Gastrocnemius medialis (tissue), 4 donors: ENCODE data around the gene WRAP53. TPM values are rescaled to one million over a fixed set of nuclear protein-coding genes. Genes with fewer than 3 reads are reported as not detected.

ENCODE experiments used
- ATAC-seq, 2 donors: fragments of 150-250 bp; one replicate each; pipeline ENCODE4 v1.9.1; 2016
- DNase-seq, 2 donors: peaks; one replicate each; pipeline ENCODE4 v3.0.0-alpha.2; 2019
- H3K27ac ChIP-seq, 4 donors: fragments of 200-600 bp; sonication (generic); 1 replicate in 1 of 4; 2 replicates in 3 of 4; pipeline ENCODE4 v1.5.1; 2016 to 2018; ENCODE audit warnings: mild to moderate bottlenecking in 2 of 4, moderate library complexity in 1 of 4
- H3K27me3 ChIP-seq, 3 donors: fragments of 200-600 bp; sonication (generic) in 2 of 3; 1 replicate in 1 of 3; 2 replicates in 2 of 3; pipeline versions ENCODE4 v1.5.1 to v1.6.0; 2016 to 2019; ENCODE audit warnings: mild to moderate bottlenecking in 1 of 3, moderate library complexity in 1 of 3
- H3K36me3 ChIP-seq, 2 donors: fragments of 200-600 bp; sonication (generic) in 1 of 2; one replicate each; pipeline ENCODE4 v1.5.1; 2017 to 2018
- H3K4me1 ChIP-seq, 2 donors: fragments of 200-600 bp; sonication (generic) in 1 of 2; one replicate each; pipeline ENCODE4 v1.5.1; 2016 to 2017; ENCODE audit warnings: mild to moderate bottlenecking in 2 of 2
- H3K4me3 ChIP-seq, 4 donors: fragments of 200-600 bp; sonication (generic) in 3 of 4; 1 replicate in 1 of 4; 2 replicates in 3 of 4; pipeline ENCODE4 v1.5.1; 2016 to 2019; ENCODE audit warnings: mild to moderate bottlenecking in 2 of 4
- H3K9me3 ChIP-seq, 3 donors: fragments of 200-600 bp; sonication (generic) in 2 of 3; 1 replicate in 1 of 3; 2 replicates in 2 of 3; pipeline ENCODE4 v1.5.1; 2016 to 2019
- CTCF ChIP-seq, 5 experiments: fragments of 450-650 bp in 3 of 5; fragments of 200-600 bp in 2 of 5; sonication (generic) in 2 of 5; IDR thresholded peaks in 4 of 5; conservative IDR thresholded peaks in 1 of 5; 1 replicate in 4 of 5; 2 replicates in 1 of 5; pipeline ENCODE4 v1.5.1; 2016 to 2019; ENCODE audit warnings: antibody characterized with exemption in 5 of 5, mild to moderate bottlenecking in 3 of 5, moderate library complexity in 3 of 5
- POLR2A ChIP-seq, 2 donors: fragments of 450-650 bp; IDR thresholded peaks; one replicate each; pipeline ENCODE4 v1.6.1; 2017; ENCODE audit warnings: antibody characterized with exemption in 2 of 2, mild to moderate bottlenecking in 2 of 2, moderate library complexity in 2 of 2
- in situ Hi-C, 4 donors: fragments of 200-750 bp; cut with MboI; loops; one replicate each; pipeline versions ENCODE4 v1.15.0 to v1.8.0; 2017; ENCODE audit warnings: low sequenced_read_pairs in 4 of 4
- intact Hi-C: fragments of 100-400 bp; cut with DNase I; formaldehyde crosslinking; loops from one replicate; pipeline ENCODE4 v1.15.1; 2023; ENCODE audit warnings: low total_unique reads
- total RNA-seq, 4 donors: library from RNA; depleted of rRNA; stranded (reverse); fragments of >200 nt; gene quantifications; one replicate each; pipeline versions ENCODE4 v1.1.0 to v1.2.3, GENCODE V29; 2016

The WRAP53 gene
- total RNA-seq, 4 donors from 2014 or later, result 2.6 to 5.8 (median 3.7) TPM

- DNase-seq, result no peak
- no peaks in the 10 kb centered on the region for H3K4me1 ChIP-seq
- intact Hi-C loops, result loop anchor here (5.0 to 10.0 kb wide), 5 partner anchors 80 to 312 kb away; partner anchors contain the start of genes CYB5D1, NAA38 and TMEM88
- H3K36me3 ChIP-seq, result no peaks in the 10 kb centered on the region
- H3K4me3 ChIP-seq, result no peak overlapping the region
- no peak overlapping the region for H3K27ac ChIP-seq
- H3K9me3 ChIP-seq, result no peaks in the 10 kb centered on the region
- in situ Hi-C loops, result loop anchor here in 2 of 4 donors (25.0 kb wide), 2 partner anchors 145 to 245 kb away; partner anchors contain the start of gene CHD3 (in 1 of the 2)
- ATAC-seq, result no peak
- TF ChIP-seq POLR2A (IDR thresholded peaks at IDR 0.05), result no peak
- TF ChIP-seq CTCF (IDR thresholded peaks at IDR 0.05 in 4 of 5, conservative IDR thresholded peaks at IDR 0.05 in 1 of 5), result no peak
- H3K27me3 ChIP-seq, result peaks cover 0 to 10% (median 7%) of the 10 kb centered on the region in 3 donors
Measured at GRCh38 chr17:7742729-7743128, 54.5 kb downstream of the WRAP53 start.

GRCh38 chr17:7744416-7744815 lies 56.1 kb downstream of the WRAP53 start:
- Histone ChIP-seq H3K27ac (no peak overlapping the region), H3K4me3 (no peak overlapping the region), H3K4me1 (no peaks in the 10 kb centered on the region), H3K36me3 (no peaks in the 10 kb centered on the region), H3K27me3 (peaks cover 0 to 13% (median 7%) of the 10 kb centered on the region in 3 donors), H3K9me3 (no peaks in the 10 kb centered on the region)
- in situ Hi-C loops, result loop anchor here in 2 of 4 donors (25.0 kb wide), 2 partner anchors 143 to 243 kb away; partner anchors contain the start of gene CHD3 (in 1 of the 2)
- DNase-seq (no peak), ATAC-seq (no peak)
- intact Hi-C loops, result loop anchor here (5.0 to 10.0 kb wide), 5 partner anchors 78 to 310 kb away; partner anchors contain the start of genes CYB5D1, NAA38 and TMEM88
- no peak for TF ChIP-seq CTCF (IDR thresholded peaks at IDR 0.05 in 4 of 5, conservative IDR thresholded peaks at IDR 0.05 in 1 of 5)
- TF ChIP-seq POLR2A (IDR thresholded peaks at IDR 0.05), result no peak

GRCh38 chr17:7745748-7746470 lies 57.6 kb downstream of the WRAP53 start:
- H3K4me1 ChIP-seq, result no peaks in the 10 kb centered on the region
- no peak overlapping the region for H3K27ac ChIP-seq
- ATAC-seq (peak in 1 of 2 donors; percentile 36), DNase-seq (no peak)
- H3K27me3 ChIP-seq, result peaks cover 0 to 7% (median 0%) of the 10 kb centered on the region in 3 donors
- in situ Hi-C loops (loop anchor here in 2 of 4 donors (25.0 kb wide), 2 partner anchors 141 to 241 kb away; partner anchors contain the start of gene CHD3 (in 1 of the 2)), intact Hi-C loops (loop anchor here (10.0 kb wide), 3 partner anchors 109 to 309 kb away; partner anchors contain the start of genes CYB5D1, NAA38 and TMEM88)
- no peaks in the 10 kb centered on the region for H3K9me3 ChIP-seq
- no peak overlapping the region for H3K4me3 ChIP-seq
- no peaks in the 10 kb centered on the region for H3K36me3 ChIP-seq
- no peak for TF ChIP-seq CTCF (IDR thresholded peaks at IDR 0.05 in 4 of 5, conservative IDR thresholded peaks at IDR 0.05 in 1 of 5)
- no peak for TF ChIP-seq POLR2A (IDR thresholded peaks at IDR 0.05)

GRCh38 chr17:7747635-7748071 lies 59.4 kb downstream of the WRAP53 start:
- intact Hi-C loops, result loop anchor here (10.0 kb wide), 3 partner anchors 107 to 307 kb away; partner anchors contain the start of genes CYB5D1, NAA38 and TMEM88
- ATAC-seq, result no peak
- H3K27ac ChIP-seq, result no peak overlapping the region

More at GRCh38 chr17:7747635-7748071, 59.4 kb downstream of the WRAP53 start:
- TF ChIP-seq CTCF (IDR thresholded peaks at IDR 0.05 in 4 of 5, conservative IDR thresholded peaks at IDR 0.05 in 1 of 5) (no peak), POLR2A (IDR thresholded peaks at IDR 0.05) (no peak)
- in situ Hi-C loops, result loop anchor here in 2 of 4 donors (25.0 kb wide), 2 partner anchors 140 to 240 kb away; partner anchors contain the start of gene CHD3 (in 1 of the 2)
- H3K4me3 ChIP-seq, result no peak overlapping the region
- peaks cover 0 to 3% (median 0%) of the 10 kb centered on the region in 3 donors for H3K27me3 ChIP-seq
- H3K9me3 ChIP-seq, result no peaks in the 10 kb centered on the region
- no peaks in the 10 kb centered on the region for H3K36me3 ChIP-seq
- DNase-seq, result no peak
- peaks cover 0 to 4% of the 10 kb centered on the region in 2 donors for H3K4me1 ChIP-seq
